Activated T-helper 1 cell treated with anti-CD3 and anti-CD28 coated beads, Interleukin-12 subunit alpha, Interleukin-12 subunit beta, Interleukin-2, Interleukin-4 antibody, amounts not matched to agents 30 ng/mL and 10 ng/mL and 1 ng/mL, durations not matched to agents 14 hours and 24 hours and 36 hours (primary cell): ENCODE results near the gene HCFC2. TPM values are rescaled to one million over a fixed set of nuclear protein-coding genes. Genes with fewer than 3 reads are reported as not detected.

Experiments used
- DNase-seq: peaks from one replicate; pipeline ENCODE4 v3.0.0; 2021; ENCODE audit warnings: low spot score
- H3K27ac Mint-ChIP-seq: one replicate; pipeline ENCODE4 v1.8.0; 2021; ENCODE audit warnings: mild to moderate bottlenecking, mixed read lengths
- H3K27me3 Mint-ChIP-seq: one replicate; pipeline ENCODE4 v1.8.0; 2022; ENCODE audit warnings: mild to moderate bottlenecking, moderate library complexity, mixed read lengths; ENCODE audit not compliant: insufficient read depth
- H3K36me3 Mint-ChIP-seq: one replicate; pipeline ENCODE4 v1.8.0; 2021; ENCODE audit warnings: low read depth, mixed read lengths
- H3K4me1 Mint-ChIP-seq: one replicate; pipeline ENCODE4 v1.8.0; 2021; ENCODE audit warnings: low read depth, mixed read lengths
- H3K4me3 Mint-ChIP-seq: one replicate; pipeline ENCODE4 v1.8.0; 2021; ENCODE audit warnings: mild to moderate bottlenecking, moderate library complexity, mixed read lengths
- H3K9me3 Mint-ChIP-seq: one replicate; pipeline ENCODE4 v1.8.0; 2021; ENCODE audit warnings: mixed read lengths
- intact Hi-C: fragments of 100-400 bp; cut with micrococcal nuclease; formaldehyde crosslinking; loops from one replicate; pipeline ENCODE4 v1.15.1; 2024
- total RNA-seq: library from RNA; stranded (reverse); gene quantifications from 2 replicates; pipeline ENCODE4 v1.2.3, GENCODE V29; 2022

HCFC2 gene
- total RNA-seq, 1 donor from 2014 or later, result 8.5 TPM

DNA sequence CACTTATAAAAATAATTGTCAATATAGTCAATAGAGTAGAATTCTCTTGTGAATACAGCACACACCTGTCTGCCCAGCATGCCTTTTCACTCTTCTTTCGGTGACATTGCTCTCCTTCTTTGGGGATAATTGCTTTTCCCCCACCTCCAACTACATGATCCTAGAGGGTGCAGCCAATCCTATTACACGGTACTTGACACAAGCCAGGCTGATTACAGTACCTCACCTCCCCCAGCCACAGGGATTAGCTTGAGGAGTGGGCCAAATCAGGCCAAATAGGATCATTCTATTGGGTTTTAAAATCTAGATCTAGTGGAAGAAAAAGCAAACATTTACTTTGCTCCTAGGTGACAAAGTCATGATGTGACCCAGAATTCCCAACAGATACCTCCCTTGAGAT is 90.5 kb downstream of the HCFC2 start:
- no peak overlapping the region for H3K4me3 Mint-ChIP-seq
- peaks cover 11% of the 10 kb centered on the region for H3K4me1 Mint-ChIP-seq
- intact Hi-C loops, result no loop called here
- H3K9me3 Mint-ChIP-seq, result no peaks in the 10 kb centered on the region
- H3K27ac Mint-ChIP-seq, result no peak overlapping the region
- H3K36me3 Mint-ChIP-seq, result no peaks in the 10 kb centered on the region
- no peak for DNase-seq
- H3K27me3 Mint-ChIP-seq, result peaks cover 19% of the 10 kb centered on the region

Other genes starting within 250 kb of the HCFC2 start
- gene NT5DC3, start 223.3 kb upstream of the HCFC2 start, total RNA-seq, result 13.2 and 14.2 TPM in 2 replicates
- 427 and 446 TPM in 2 replicates for gene HSP90B1, start 134.1 kb upstream of the HCFC2 start, total RNA-seq
- gene TDG, start 98.7 kb upstream of the HCFC2 start, total RNA-seq, result 80.4 and 81.6 TPM in 2 replicates
- gene GLT8D2, start 14.3 kb upstream of the HCFC2 start, total RNA-seq, result 0.13 TPM in 1 of 2 replicates, not detected in the other
- gene NFYB, start 73.7 kb downstream of the HCFC2 start, total RNA-seq, result 25.0 and 25.2 TPM in 2 replicates
- gene TXNRD1, start 151.2 kb downstream of the HCFC2 start, total RNA-seq, result 93.3 and 103 TPM in 2 replicates
- gene EID3, start 239.2 kb downstream of the HCFC2 start, total RNA-seq, result 10.5 and 10.6 TPM in 2 replicates